Central memory CD8-positive, alpha-beta T cell (primary cell): Measurements from ENCODE around the gene ECM1.

Source experiments
- ATAC-seq: fragments of 150-1000 bp; cut with Tn5 transposase; replicated peaks from 2 replicates; pipeline ENCODE4 v1.10.0; 2022; ENCODE audit warnings: mild to moderate bottlenecking, moderate FRiP score, moderate number of reproducible peaks; ENCODE audit not compliant: poor library complexity, severe bottlenecking; ENCODE audit errors: extremely low read depth
- DNase-seq, 2 donors: peaks; one replicate each; pipeline ENCODE4 v3.0.0; 2021; ENCODE audit warnings: low spot score in 2 of 2
- H3K27ac Mint-ChIP-seq: one replicate; pipeline ENCODE4 v1.8.0; 2022; ENCODE audit warnings: low read depth, mild to moderate bottlenecking, moderate library complexity, mixed read lengths
- H3K27me3 Mint-ChIP-seq: one replicate; pipeline ENCODE4 v1.8.0; 2022; ENCODE audit warnings: mixed read lengths
- H3K36me3 Mint-ChIP-seq: one replicate; pipeline ENCODE4 v1.8.0; 2022; ENCODE audit warnings: mild to moderate bottlenecking, moderate library complexity, mixed read lengths; ENCODE audit not compliant: insufficient read depth
- H3K4me1 Mint-ChIP-seq: one replicate; pipeline ENCODE4 v1.8.0; 2022; ENCODE audit warnings: mixed read lengths
- H3K4me3 Mint-ChIP-seq: one replicate; pipeline ENCODE4 v1.8.0; 2022; ENCODE audit warnings: mild to moderate bottlenecking, moderate library complexity, mixed read lengths
- H3K9me3 Mint-ChIP-seq: one replicate; pipeline ENCODE4 v1.8.0; 2022; ENCODE audit warnings: mixed read lengths

The ECM1 gene

GRCh38 chr1:150507912-150508864, at the start of gene ECM1:
ECM1 (plus strand) TSS chr1:150508109; CDS start chr1:150508210, 101 bp downstream.
- Mint-ChIP-seq H3K27me3 (no peaks in the 10 kb centered on the region), H3K4me1 (peaks cover 16% of the 10 kb centered on the region), H3K36me3 (peaks cover 12% of the 10 kb centered on the region), H3K9me3 (no peaks in the 10 kb centered on the region), H3K27ac (no peak within 1 kb of the TSS), H3K4me3 (no peak within 1 kb of the TSS)
- ATAC-seq, result no peak
- DNase-seq, result no peak

GRCh38 chr1:150464422-150464826, 43.5 kb upstream of the ECM1 start:
- H3K9me3 Mint-ChIP-seq, result no peaks in the 10 kb centered on the region
- H3K27ac Mint-ChIP-seq, result peak overlapping the region; percentile 44
- DNase-seq (peak; percentile 53 to 59), ATAC-seq (peak; percentile 24)
- peaks cover 46% of the 10 kb centered on the region for H3K36me3 Mint-ChIP-seq
- H3K4me3 Mint-ChIP-seq, result no peak overlapping the region
- H3K27me3 Mint-ChIP-seq, result no peaks in the 10 kb centered on the region
- H3K4me1 Mint-ChIP-seq, result no peaks in the 10 kb centered on the region

- DNase-seq (no peak), ATAC-seq (no peak)
- H3K27me3 Mint-ChIP-seq, result no peaks in the 10 kb centered on the region
- H3K36me3 Mint-ChIP-seq, result peaks cover 51% of the 10 kb centered on the region
- H3K4me1 Mint-ChIP-seq, result no peaks in the 10 kb centered on the region
- no peaks in the 10 kb centered on the region for H3K9me3 Mint-ChIP-seq
- no peak overlapping the region for H3K27ac Mint-ChIP-seq
- no peak overlapping the region for H3K4me3 Mint-ChIP-seq
Observed at GRCh38 chr1:150466964-150467363, 40.9 kb upstream of the ECM1 start.

- DNase-seq (no peak), ATAC-seq (no peak)
- H3K27me3 Mint-ChIP-seq, result no peaks in the 10 kb centered on the region
- H3K4me1 Mint-ChIP-seq, result no peaks in the 10 kb centered on the region
- no peak overlapping the region for H3K27ac Mint-ChIP-seq
- peaks cover 48% of the 10 kb centered on the region for H3K36me3 Mint-ChIP-seq
- H3K4me3 Mint-ChIP-seq, result no peak overlapping the region
- no peaks in the 10 kb centered on the region for H3K9me3 Mint-ChIP-seq
Observed at GRCh38 chr1:150469291-150469690, 38.6 kb upstream of the ECM1 start.

GRCh38 chr1:150472601-150473200, 35.2 kb upstream of the ECM1 start:
- peaks cover 28% of the 10 kb centered on the region for H3K36me3 Mint-ChIP-seq
- H3K27ac Mint-ChIP-seq, result no peak overlapping the region
- H3K27me3 Mint-ChIP-seq, result no peaks in the 10 kb centered on the region
- ATAC-seq (no peak), DNase-seq (no peak)
- H3K9me3 Mint-ChIP-seq, result no peaks in the 10 kb centered on the region
- no peaks in the 10 kb centered on the region for H3K4me1 Mint-ChIP-seq
- H3K4me3 Mint-ChIP-seq, result no peak overlapping the region

- Mint-ChIP-seq H3K4me1 (no peaks in the 10 kb centered on the region), H3K27me3 (no peaks in the 10 kb centered on the region), H3K36me3 (peaks cover 25% of the 10 kb centered on the region), H3K4me3 (no peak overlapping the region), H3K9me3 (no peaks in the 10 kb centered on the region), H3K27ac (no peak overlapping the region)
- no peak for ATAC-seq
- DNase-seq, result no peak
Observed at GRCh38 chr1:150473659-150474058, 34.2 kb upstream of the ECM1 start.

GRCh38 chr1:150474869-150475268, 33.0 kb upstream of the ECM1 start:
- H3K27ac Mint-ChIP-seq, result peak overlapping the region; percentile 88
- no peaks in the 10 kb centered on the region for H3K27me3 Mint-ChIP-seq
- ATAC-seq (no peak), DNase-seq (no peak)
- H3K9me3 Mint-ChIP-seq, result no peaks in the 10 kb centered on the region
- peaks cover 24% of the 10 kb centered on the region for H3K36me3 Mint-ChIP-seq
- no peak overlapping the region for H3K4me3 Mint-ChIP-seq
- no peaks in the 10 kb centered on the region for H3K4me1 Mint-ChIP-seq

- H3K4me1 Mint-ChIP-seq, result no peaks in the 10 kb centered on the region
- no peak for ATAC-seq
- no peak overlapping the region for H3K27ac Mint-ChIP-seq
- no peaks in the 10 kb centered on the region for H3K9me3 Mint-ChIP-seq
- H3K36me3 Mint-ChIP-seq, result peaks cover 10% of the 10 kb centered on the region
- no peak for DNase-seq
- no peak overlapping the region for H3K4me3 Mint-ChIP-seq
- no peaks in the 10 kb centered on the region for H3K27me3 Mint-ChIP-seq
Observed at GRCh38 chr1:150476754-150477153, 31.2 kb upstream of the ECM1 start.

- Mint-ChIP-seq H3K9me3 (no peaks in the 10 kb centered on the region), H3K27me3 (no peaks in the 10 kb centered on the region), H3K36me3 (peaks cover 5% of the 10 kb centered on the region), H3K27ac (peak overlapping the region; percentile 35), H3K4me3 (no peak overlapping the region), H3K4me1 (no peaks in the 10 kb centered on the region)
- DNase-seq, result no peak
- no peak for ATAC-seq
Observed at GRCh38 chr1:150477320-150477719, 30.6 kb upstream of the ECM1 start.

GRCh38 chr1:150477733-150478132, 30.2 kb upstream of the ECM1 start:
- Mint-ChIP-seq H3K27ac (peak overlapping the region; percentile 35), H3K4me3 (no peak overlapping the region), H3K36me3 (peaks cover 5% of the 10 kb centered on the region), H3K4me1 (no peaks in the 10 kb centered on the region), H3K27me3 (no peaks in the 10 kb centered on the region), H3K9me3 (no peaks in the 10 kb centered on the region)
- DNase-seq (no peak), ATAC-seq (no peak)

GRCh38 chr1:150479370-150479769, 28.5 kb upstream of the ECM1 start:
- ATAC-seq (no peak), DNase-seq (no peak)
- H3K27ac Mint-ChIP-seq, result no peak overlapping the region
- no peaks in the 10 kb centered on the region for H3K27me3 Mint-ChIP-seq
- no peaks in the 10 kb centered on the region for H3K4me1 Mint-ChIP-seq
- no peak overlapping the region for H3K4me3 Mint-ChIP-seq
- peaks cover 3% of the 10 kb centered on the region for H3K36me3 Mint-ChIP-seq
- no peaks in the 10 kb centered on the region for H3K9me3 Mint-ChIP-seq

- Mint-ChIP-seq H3K36me3 (peaks cover 3% of the 10 kb centered on the region), H3K27me3 (no peaks in the 10 kb centered on the region), H3K9me3 (no peaks in the 10 kb centered on the region), H3K4me3 (no peak overlapping the region), H3K4me1 (no peaks in the 10 kb centered on the region), H3K27ac (no peak overlapping the region)
- no peak for ATAC-seq
- no peak for DNase-seq
Observed at GRCh38 chr1:150479927-150480352, 28.0 kb upstream of the ECM1 start.

- Mint-ChIP-seq H3K27me3 (no peaks in the 10 kb centered on the region), H3K4me1 (peaks cover 22% of the 10 kb centered on the region), H3K9me3 (no peaks in the 10 kb centered on the region), H3K4me3 (no peak overlapping the region), H3K27ac (no peak overlapping the region), H3K36me3 (peaks cover 11% of the 10 kb centered on the region)
- DNase-seq, result no peak
- ATAC-seq, result no peak
Observed at GRCh38 chr1:150484431-150484830, 23.5 kb upstream of the ECM1 start.
